Glutamatergic neuron (in vitro differentiated cells): ENCODE measurements around the gene GFPT2. TPM values are rescaled to one million over a fixed set of nuclear protein-coding genes. Genes with fewer than 3 reads are reported as not detected.

Experiments used
- DNase-seq: peaks from one replicate; pipeline ENCODE4 v3.0.0; 2022
- H3K27ac Mint-ChIP-seq: one replicate; pipeline ENCODE4 v1.8.0; 2020; ENCODE audit warnings: mild to moderate bottlenecking, mixed read lengths, inconsistent platforms; ENCODE audit not compliant: unreplicated experiment
- H3K27me3 Mint-ChIP-seq: one replicate; pipeline ENCODE4 v1.8.0; 2020; ENCODE audit warnings: mild to moderate bottlenecking, moderate library complexity, mixed read lengths, inconsistent platforms; ENCODE audit not compliant: unreplicated experiment
- H3K36me3 Mint-ChIP-seq: one replicate; pipeline ENCODE4 v1.8.0; 2020; ENCODE audit warnings: mild to moderate bottlenecking, mixed read lengths, inconsistent platforms; ENCODE audit not compliant: unreplicated experiment
- H3K4me1 Mint-ChIP-seq: one replicate; pipeline ENCODE4 v1.8.0; 2020; ENCODE audit warnings: mild to moderate bottlenecking, low read depth, mixed read lengths, inconsistent platforms; ENCODE audit not compliant: unreplicated experiment
- H3K4me3 Mint-ChIP-seq: one replicate; pipeline ENCODE4 v1.8.0; 2020; ENCODE audit warnings: mild to moderate bottlenecking, mixed read lengths, inconsistent platforms; ENCODE audit not compliant: unreplicated experiment
- H3K9me3 Mint-ChIP-seq: one replicate; pipeline ENCODE4 v1.8.0; 2020; ENCODE audit warnings: mild to moderate bottlenecking, moderate library complexity, mixed read lengths, inconsistent platforms; ENCODE audit not compliant: unreplicated experiment
- total RNA-seq: library from RNA; stranded (reverse); fragmentation: NEBNext Ultra II Directional; extraction: Animal tissue kit (Norgen Biotek cat#: 25700); gene quantifications from one replicate; pipeline ENCODE4 v1.2.1, GENCODE V29; 2021; ENCODE audit not compliant: unreplicated experiment
- TF ChIP-seq, protein P1 (sequence below): fragments of 200-600 bp; sonication (generic); IDR thresholded peaks from one replicate; pipeline ENCODE4 v1.5.0; 2021; ENCODE audit not compliant: partially characterized antibody, unreplicated experiment

The GFPT2 gene
- total RNA-seq, 1 donor from 2014 or later, result 11.6 TPM

DNA sequence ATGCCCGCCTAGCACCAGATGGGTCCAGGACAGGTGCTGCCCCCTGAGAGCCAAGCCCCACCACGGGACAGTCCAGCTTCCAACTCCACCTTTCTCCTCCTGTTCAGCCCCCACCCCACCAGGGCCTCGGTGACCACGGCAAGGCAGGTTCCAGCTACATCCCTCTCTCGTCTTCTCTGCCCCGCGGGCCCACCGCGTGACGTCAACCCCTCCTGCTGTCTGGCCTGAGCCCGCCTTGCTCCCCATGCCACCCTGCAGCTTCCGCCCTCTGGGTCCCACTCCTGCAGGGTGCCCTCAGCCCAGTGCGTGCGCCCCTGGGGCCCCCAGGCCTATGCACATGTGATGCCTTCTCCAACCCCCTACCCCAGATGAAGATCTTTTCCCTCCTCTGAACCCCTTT lies 6.8 kb downstream of the GFPT2 start:
- TF ChIP-seq, protein P1, sequence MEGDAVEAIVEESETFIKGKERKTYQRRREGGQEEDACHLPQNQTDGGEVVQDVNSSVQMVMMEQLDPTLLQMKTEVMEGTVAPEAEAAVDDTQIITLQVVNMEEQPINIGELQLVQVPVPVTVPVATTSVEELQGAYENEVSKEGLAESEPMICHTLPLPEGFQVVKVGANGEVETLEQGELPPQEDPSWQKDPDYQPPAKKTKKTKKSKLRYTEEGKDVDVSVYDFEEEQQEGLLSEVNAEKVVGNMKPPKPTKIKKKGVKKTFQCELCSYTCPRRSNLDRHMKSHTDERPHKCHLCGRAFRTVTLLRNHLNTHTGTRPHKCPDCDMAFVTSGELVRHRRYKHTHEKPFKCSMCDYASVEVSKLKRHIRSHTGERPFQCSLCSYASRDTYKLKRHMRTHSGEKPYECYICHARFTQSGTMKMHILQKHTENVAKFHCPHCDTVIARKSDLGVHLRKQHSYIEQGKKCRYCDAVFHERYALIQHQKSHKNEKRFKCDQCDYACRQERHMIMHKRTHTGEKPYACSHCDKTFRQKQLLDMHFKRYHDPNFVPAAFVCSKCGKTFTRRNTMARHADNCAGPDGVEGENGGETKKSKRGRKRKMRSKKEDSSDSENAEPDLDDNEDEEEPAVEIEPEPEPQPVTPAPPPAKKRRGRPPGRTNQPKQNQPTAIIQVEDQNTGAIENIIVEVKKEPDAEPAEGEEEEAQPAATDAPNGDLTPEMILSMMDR, result no peak
- no peak overlapping the region for H3K27ac Mint-ChIP-seq
- no peaks in the 10 kb centered on the region for H3K36me3 Mint-ChIP-seq
- peaks cover 2% of the 10 kb centered on the region for H3K27me3 Mint-ChIP-seq
- peaks cover 8% of the 10 kb centered on the region for H3K9me3 Mint-ChIP-seq
- DNase-seq, result no peak
- H3K4me1 Mint-ChIP-seq, result peaks cover 27% of the 10 kb centered on the region
- no peak overlapping the region for H3K4me3 Mint-ChIP-seq

DNA sequence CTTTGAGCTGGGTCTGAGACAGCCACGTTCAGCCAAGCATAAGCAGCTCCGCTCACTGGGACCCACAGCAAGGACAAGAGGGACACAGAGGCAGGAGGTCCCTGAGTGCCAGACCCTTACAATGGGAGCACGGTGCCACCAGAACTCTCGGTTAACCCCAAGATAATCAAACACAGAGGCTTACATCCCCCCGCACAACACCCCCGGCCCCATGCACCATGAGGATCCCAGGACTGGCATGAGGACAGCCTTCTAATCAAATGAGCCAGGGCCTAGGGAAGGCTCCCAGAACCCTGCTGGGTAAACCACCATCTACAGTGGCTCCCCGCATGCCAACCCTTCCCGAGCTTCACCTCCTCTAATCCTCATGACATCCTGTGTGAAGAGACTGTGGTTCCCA lies 7.4 kb downstream of the GFPT2 start:
- Mint-ChIP-seq H3K4me1 (peaks cover 23% of the 10 kb centered on the region), H3K4me3 (no peak overlapping the region), H3K9me3 (peaks cover 4% of the 10 kb centered on the region), H3K27me3 (peaks cover 4% of the 10 kb centered on the region), H3K27ac (no peak overlapping the region), H3K36me3 (no peaks in the 10 kb centered on the region)
- TF ChIP-seq, protein P1, result no peak
- DNase-seq, result no peak

DNA sequence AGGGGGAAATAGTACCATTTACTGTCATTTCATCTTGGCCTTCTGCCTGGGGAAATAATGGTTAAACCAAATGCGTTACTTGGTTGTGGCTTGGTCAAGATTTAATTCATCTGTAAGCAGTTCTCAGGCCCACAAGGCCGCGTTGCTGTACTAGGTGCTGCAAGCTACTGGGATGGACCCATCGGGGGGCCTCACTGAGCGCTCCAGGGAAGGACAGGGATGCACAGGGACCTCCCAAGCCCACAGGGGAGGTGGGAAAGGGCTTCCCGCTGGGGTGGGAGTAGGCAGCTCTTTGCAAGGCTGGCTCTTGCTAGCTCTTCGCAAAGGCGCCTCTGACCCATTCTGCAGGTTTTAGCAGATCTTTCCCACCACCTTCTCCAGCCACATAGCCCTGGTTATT lies 8.0 kb downstream of the GFPT2 start:
- DNase-seq, result no peak
- Mint-ChIP-seq H3K4me1 (peaks cover 17% of the 10 kb centered on the region), H3K27ac (no peak overlapping the region), H3K27me3 (peaks cover 4% of the 10 kb centered on the region), H3K4me3 (no peak overlapping the region), H3K9me3 (peaks cover 1% of the 10 kb centered on the region), H3K36me3 (no peaks in the 10 kb centered on the region)
- TF ChIP-seq, protein P1, result no peak

DNA sequence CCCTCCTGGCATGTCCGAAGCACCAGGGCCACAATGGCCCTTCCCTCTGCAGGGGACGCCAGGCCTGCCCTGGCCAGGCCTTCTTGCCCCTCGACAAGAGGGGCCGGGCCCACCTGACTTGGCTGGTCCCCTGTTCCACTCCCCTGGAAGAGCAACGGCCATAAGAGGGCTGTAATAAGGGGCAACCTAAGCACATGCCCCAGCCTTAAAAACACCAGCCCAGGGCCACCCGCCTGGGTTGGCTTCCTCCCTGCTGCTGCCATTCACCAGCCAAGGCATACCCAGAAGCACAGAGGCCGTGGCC lies 8.5 kb downstream of the GFPT2 start:
- no peaks in the 10 kb centered on the region for H3K36me3 Mint-ChIP-seq
- no peaks in the 10 kb centered on the region for H3K9me3 Mint-ChIP-seq
- no peak for DNase-seq
- H3K4me1 Mint-ChIP-seq, result peaks cover 14% of the 10 kb centered on the region
- H3K4me3 Mint-ChIP-seq, result no peak overlapping the region
- H3K27ac Mint-ChIP-seq, result no peak overlapping the region
- H3K27me3 Mint-ChIP-seq, result peaks cover 4% of the 10 kb centered on the region
- TF ChIP-seq, protein P1, result no peak

DNA sequence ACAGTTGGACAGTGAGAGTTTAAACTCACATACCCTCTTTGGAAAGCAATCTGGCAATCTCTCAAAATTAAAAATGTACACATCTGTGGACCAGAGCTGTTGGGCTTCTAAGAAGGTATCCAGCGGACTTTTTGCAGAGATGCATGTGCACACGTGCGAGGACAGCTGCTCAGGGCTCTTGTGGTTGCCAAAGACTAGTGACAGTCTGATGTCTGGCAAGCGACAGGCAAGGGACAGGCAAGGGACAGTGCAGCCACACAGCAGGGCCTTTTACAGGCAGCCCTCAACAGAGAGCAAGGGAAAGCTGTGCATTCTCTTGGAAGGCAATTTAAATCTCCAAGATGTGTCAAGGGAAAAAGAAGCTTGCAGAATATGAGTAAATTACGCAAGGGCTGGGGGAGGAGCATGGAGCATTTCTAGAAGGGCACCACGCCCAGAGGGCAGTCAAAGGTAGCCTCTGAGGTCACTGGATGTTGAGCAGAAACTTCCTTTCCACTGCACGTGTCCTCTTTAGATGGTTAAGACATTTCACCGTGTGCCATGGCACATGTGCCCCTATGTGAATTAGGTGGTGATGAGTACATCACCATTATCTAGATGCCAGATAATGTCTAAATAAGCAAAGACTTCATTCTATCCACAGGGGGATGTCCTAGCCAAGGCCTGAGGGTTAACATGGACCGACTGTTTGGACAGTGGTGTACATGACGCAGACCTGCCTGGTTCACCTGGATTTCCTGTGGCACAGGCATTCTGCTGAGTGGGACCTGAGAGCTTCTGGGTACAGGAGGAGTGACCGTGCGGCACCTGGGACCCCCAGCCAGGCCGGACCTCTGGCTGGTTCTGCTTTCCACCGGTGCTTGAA lies 9.1 kb downstream of the GFPT2 start:
- Mint-ChIP-seq H3K4me1 (peaks cover 12% of the 10 kb centered on the region), H3K36me3 (no peaks in the 10 kb centered on the region), H3K27ac (no peak overlapping the region), H3K9me3 (no peaks in the 10 kb centered on the region), H3K27me3 (peaks cover 4% of the 10 kb centered on the region), H3K4me3 (no peak overlapping the region)
- no peak for DNase-seq
- TF ChIP-seq, protein P1, result no peak
